ENCODE measurements around the gene TOMM40L.

- TF ChIP-seq, protein P1, sequence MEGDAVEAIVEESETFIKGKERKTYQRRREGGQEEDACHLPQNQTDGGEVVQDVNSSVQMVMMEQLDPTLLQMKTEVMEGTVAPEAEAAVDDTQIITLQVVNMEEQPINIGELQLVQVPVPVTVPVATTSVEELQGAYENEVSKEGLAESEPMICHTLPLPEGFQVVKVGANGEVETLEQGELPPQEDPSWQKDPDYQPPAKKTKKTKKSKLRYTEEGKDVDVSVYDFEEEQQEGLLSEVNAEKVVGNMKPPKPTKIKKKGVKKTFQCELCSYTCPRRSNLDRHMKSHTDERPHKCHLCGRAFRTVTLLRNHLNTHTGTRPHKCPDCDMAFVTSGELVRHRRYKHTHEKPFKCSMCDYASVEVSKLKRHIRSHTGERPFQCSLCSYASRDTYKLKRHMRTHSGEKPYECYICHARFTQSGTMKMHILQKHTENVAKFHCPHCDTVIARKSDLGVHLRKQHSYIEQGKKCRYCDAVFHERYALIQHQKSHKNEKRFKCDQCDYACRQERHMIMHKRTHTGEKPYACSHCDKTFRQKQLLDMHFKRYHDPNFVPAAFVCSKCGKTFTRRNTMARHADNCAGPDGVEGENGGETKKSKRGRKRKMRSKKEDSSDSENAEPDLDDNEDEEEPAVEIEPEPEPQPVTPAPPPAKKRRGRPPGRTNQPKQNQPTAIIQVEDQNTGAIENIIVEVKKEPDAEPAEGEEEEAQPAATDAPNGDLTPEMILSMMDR (IDR thresholded peaks at IDR 0.05; ENCODE audit: low read depth, low read length), result no peak
- no peak for TF ChIP-seq POLR2A (IDR thresholded peaks at IDR 0.05; ENCODE audit: extremely low read depth, insufficient read length)
- TF ChIP-seq MAX (IDR thresholded peaks at IDR 0.05; ENCODE audit: low read depth, low read length), result no peak
- TF ChIP-seq MYC (IDR thresholded peaks at IDR 0.05; ENCODE audit: low read depth, low read length), result no peak
Measured at GRCh38 chr1:161185732-161186311, 40.0 kb upstream of the TOMM40L start.
